Measurements from ENCODE around the gene RMDN2. TPM values are rescaled to one million over a fixed set of nuclear protein-coding genes. Genes with fewer than 3 reads are reported as not detected.

Gene RMDN2
- polyA plus RNA-seq (ENCODE audit: low read depth in 6 of 6), result 10 to 100 TPM; 13.0 to 24.3 (median 17.1) TPM

- Mint-ChIP-seq H3K4me1 (peaks cover 19 to 37% (median 27%) of the 10 kb centered on the region in 3 donors), H3K4me3 (peak within 1 kb of the TSS; percentile 92 to 99 (median 96)), H3K27ac (peak within 1 kb of the TSS; percentile 90 to 96 (median 94)), H3K27me3 (no peaks in the 10 kb centered on the region), H3K36me3 (peaks cover 5 to 7% of the 10 kb centered on the region in 2 donors), H3K9me3 (no peaks in the 10 kb centered on the region)
- DNase-seq, result peak; percentile 87
- peak; percentile 90 for ATAC-seq (ENCODE audit: low read depth in 2 of 2)
Measured at GRCh38 chr2:37925063-37925897, at the start of gene RMDN2. RMDN2 (plus strand) TSS chr2:37925287; CDS start chr2:37929278, 3,991 bp downstream.

GRCh38 chr2:37875403-37875906, 49.6 kb upstream of the RMDN2 start:
- DNase-seq (no peak), ATAC-seq (ENCODE audit: low read depth in 2 of 2) (no peak)
- no peaks in the 10 kb centered on the region for H3K36me3 Mint-ChIP-seq
- peaks cover 0 to 7% (median 6%) of the 10 kb centered on the region in 3 donors for H3K4me1 Mint-ChIP-seq
- peak overlapping the region in 1 of 6 donors; percentile 25 for H3K27ac Mint-ChIP-seq
- H3K27me3 Mint-ChIP-seq, result peaks cover 4 to 30% (median 22%) of the 10 kb centered on the region in 3 donors
- no peaks in the 10 kb centered on the region for H3K9me3 Mint-ChIP-seq
- H3K4me3 Mint-ChIP-seq, result no peak overlapping the region

GRCh38 chr2:37876227-37876626, 48.9 kb upstream of the RMDN2 start:
- Mint-ChIP-seq H3K4me3 (no peak overlapping the region), H3K27ac (no peak overlapping the region), H3K4me1 (peaks cover 0 to 10% (median 7%) of the 10 kb centered on the region in 3 donors), H3K9me3 (no peaks in the 10 kb centered on the region), H3K27me3 (peaks cover 4 to 38% (median 30%) of the 10 kb centered on the region in 3 donors), H3K36me3 (no peaks in the 10 kb centered on the region)
- DNase-seq (no peak), ATAC-seq (ENCODE audit: low read depth in 2 of 2) (no peak)

GRCh38 chr2:37877457-37878315, 47.4 kb upstream of the RMDN2 start:
- H3K36me3 Mint-ChIP-seq, result no peaks in the 10 kb centered on the region
- peak; percentile 39 for DNase-seq

GRCh38 chr2:37878536-37878935, 46.6 kb upstream of the RMDN2 start:
- Mint-ChIP-seq H3K36me3 (no peaks in the 10 kb centered on the region), H3K27ac (no peak overlapping the region), H3K4me3 (no peak overlapping the region), H3K27me3 (peaks cover 11 to 43% (median 25%) of the 10 kb centered on the region in 3 donors), H3K4me1 (peaks cover 0 to 5% (median 0%) of the 10 kb centered on the region in 3 donors), H3K9me3 (no peaks in the 10 kb centered on the region)
- ATAC-seq (ENCODE audit: low read depth in 2 of 2), result no peak
- DNase-seq, result no peak

More at GRCh38 chr2:37877457-37878315, 47.4 kb upstream of the RMDN2 start:
- peaks cover 7 to 40% (median 32%) of the 10 kb centered on the region in 3 donors for H3K27me3 Mint-ChIP-seq
- no peak overlapping the region for H3K27ac Mint-ChIP-seq
- peak; percentile 69 to 80 for ATAC-seq (ENCODE audit: low read depth in 2 of 2)
- H3K9me3 Mint-ChIP-seq, result no peaks in the 10 kb centered on the region
- peaks cover 0 to 10% (median 7%) of the 10 kb centered on the region in 3 donors for H3K4me1 Mint-ChIP-seq
- no peak overlapping the region for H3K4me3 Mint-ChIP-seq

- Mint-ChIP-seq H3K36me3 (no peaks in the 10 kb centered on the region), H3K4me1 (peaks cover 0 to 5% (median 0%) of the 10 kb centered on the region in 3 donors), H3K9me3 (no peaks in the 10 kb centered on the region), H3K27ac (no peak overlapping the region), H3K27me3 (peaks cover 14 to 38% (median 26%) of the 10 kb centered on the region in 3 donors), H3K4me3 (no peak overlapping the region)
- ATAC-seq (ENCODE audit: low read depth in 2 of 2) (peak; percentile 18 to 35), DNase-seq (no peak)
Measured at GRCh38 chr2:37880551-37880950, 44.5 kb upstream of the RMDN2 start.

GRCh38 chr2:37881397-37881796, 43.7 kb upstream of the RMDN2 start:
- Mint-ChIP-seq H3K36me3 (no peaks in the 10 kb centered on the region), H3K27ac (no peak overlapping the region), H3K9me3 (no peaks in the 10 kb centered on the region), H3K4me3 (no peak overlapping the region), H3K4me1 (peaks cover 0 to 5% (median 0%) of the 10 kb centered on the region in 3 donors), H3K27me3 (peaks cover 18 to 46% (median 32%) of the 10 kb centered on the region in 3 donors)
- no peak for DNase-seq
- no peak for ATAC-seq (ENCODE audit: low read depth in 2 of 2)

GRCh38 chr2:37882036-37882435, 43.1 kb upstream of the RMDN2 start:
- ATAC-seq (ENCODE audit: low read depth in 2 of 2) (no peak), DNase-seq (no peak)
- H3K4me1 Mint-ChIP-seq, result peaks cover 0 to 5% (median 0%) of the 10 kb centered on the region in 3 donors
- peaks cover 18 to 48% (median 32%) of the 10 kb centered on the region in 3 donors for H3K27me3 Mint-ChIP-seq
- no peaks in the 10 kb centered on the region for H3K9me3 Mint-ChIP-seq
- no peak overlapping the region for H3K4me3 Mint-ChIP-seq
- no peak overlapping the region for H3K27ac Mint-ChIP-seq
- no peaks in the 10 kb centered on the region for H3K36me3 Mint-ChIP-seq

- DNase-seq, result no peak
- peaks cover 0 to 5% (median 0%) of the 10 kb centered on the region in 3 donors for H3K4me1 Mint-ChIP-seq
- H3K27ac Mint-ChIP-seq, result no peak overlapping the region
- no peak for ATAC-seq (ENCODE audit: low read depth in 2 of 2)
- no peaks in the 10 kb centered on the region for H3K9me3 Mint-ChIP-seq
- no peaks in the 10 kb centered on the region for H3K36me3 Mint-ChIP-seq
- H3K4me3 Mint-ChIP-seq, result no peak overlapping the region
- H3K27me3 Mint-ChIP-seq, result peaks cover 18 to 48% (median 32%) of the 10 kb centered on the region in 3 donors
Measured at GRCh38 chr2:37883518-37883917, 41.6 kb upstream of the RMDN2 start.

GRCh38 chr2:37885329-37885993, 39.6 kb upstream of the RMDN2 start:
- Mint-ChIP-seq H3K4me3 (no peak overlapping the region), H3K4me1 (peaks cover 3 to 8% (median 4%) of the 10 kb centered on the region in 3 donors), H3K27me3 (peaks cover 18 to 39% (median 24%) of the 10 kb centered on the region in 3 donors), H3K36me3 (no peaks in the 10 kb centered on the region), H3K9me3 (no peaks in the 10 kb centered on the region), H3K27ac (peak overlapping the region in 2 of 6 donors; percentile 74)
- no peak for ATAC-seq (ENCODE audit: low read depth in 2 of 2)
- DNase-seq, result no peak

GRCh38 chr2:37886745-37887144, 38.3 kb upstream of the RMDN2 start:
- Mint-ChIP-seq H3K27me3 (peaks cover 13 to 26% (median 18%) of the 10 kb centered on the region in 3 donors), H3K4me1 (peaks cover 12 to 21% (median 14%) of the 10 kb centered on the region in 3 donors), H3K4me3 (peak overlapping the region in 1 of 8 donors; percentile 55), H3K36me3 (no peaks in the 10 kb centered on the region), H3K27ac (no peak overlapping the region), H3K9me3 (no peaks in the 10 kb centered on the region)
- no peak for DNase-seq
- no peak for ATAC-seq (ENCODE audit: low read depth in 2 of 2)

GRCh38 chr2:37887286-37887685, 37.8 kb upstream of the RMDN2 start:
- H3K27ac Mint-ChIP-seq, result no peak overlapping the region
- H3K9me3 Mint-ChIP-seq, result no peaks in the 10 kb centered on the region
- peaks cover 17 to 26% (median 17%) of the 10 kb centered on the region in 3 donors for H3K4me1 Mint-ChIP-seq
- H3K27me3 Mint-ChIP-seq, result peaks cover 13 to 25% (median 14%) of the 10 kb centered on the region in 3 donors
- H3K4me3 Mint-ChIP-seq, result no peak overlapping the region
- DNase-seq, result no peak
- H3K36me3 Mint-ChIP-seq, result no peaks in the 10 kb centered on the region
- ATAC-seq (ENCODE audit: low read depth in 2 of 2), result no peak
